Breast epithelium (tissue), 3 donors: ENCODE data around the gene CNOT10.

ENCODE experiments used
- CTCF ChIP-seq, 3 donors: fragments of 450-650 bp; IDR thresholded peaks; one replicate each; pipeline ENCODE4 v1.5.1; 2016 to 2017; ENCODE audit warnings: antibody characterized with exemption in 3 of 3, mild to moderate bottlenecking in 3 of 3, moderate library complexity in 3 of 3
- POLR2A ChIP-seq: fragments of 450-650 bp; IDR thresholded peaks from one replicate; pipeline ENCODE4 v1.6.1; 2016; ENCODE audit warnings: antibody characterized with exemption, mild to moderate bottlenecking, moderate library complexity
- POLR2AphosphoS5 ChIP-seq, 3 donors: sonication (generic); formaldehyde crosslinking; IDR thresholded peaks; one replicate each; pipeline ENCODE4 v1.6.1; 2017; ENCODE audit warnings: antibody characterized with exemption in 3 of 3

GRCh38 chr3:32640939-32641338, 44.0 kb upstream of the CNOT10 start:
- TF ChIP-seq CTCF (IDR thresholded peaks at IDR 0.05) (no peak), POLR2AphosphoS5 (IDR thresholded peaks at IDR 0.05) (no peak), POLR2A (no peak)
